GM19397 (cell line): ENCODE measurements around the gene WDR88.

ENCODE experiments used
- ATAC-seq: cut with Tn5 transposase; IDR thresholded peaks from one replicate; pipeline ENCODE4 v1.9.1; 2021; ENCODE audit warnings: mild to moderate bottlenecking, moderate library complexity; ENCODE audit not compliant: unreplicated experiment

The WDR88 gene

GRCh38 chr19:33195645-33196347 lies 63.9 kb downstream of the WDR88 start:
- ATAC-seq, result no peak

DNA sequence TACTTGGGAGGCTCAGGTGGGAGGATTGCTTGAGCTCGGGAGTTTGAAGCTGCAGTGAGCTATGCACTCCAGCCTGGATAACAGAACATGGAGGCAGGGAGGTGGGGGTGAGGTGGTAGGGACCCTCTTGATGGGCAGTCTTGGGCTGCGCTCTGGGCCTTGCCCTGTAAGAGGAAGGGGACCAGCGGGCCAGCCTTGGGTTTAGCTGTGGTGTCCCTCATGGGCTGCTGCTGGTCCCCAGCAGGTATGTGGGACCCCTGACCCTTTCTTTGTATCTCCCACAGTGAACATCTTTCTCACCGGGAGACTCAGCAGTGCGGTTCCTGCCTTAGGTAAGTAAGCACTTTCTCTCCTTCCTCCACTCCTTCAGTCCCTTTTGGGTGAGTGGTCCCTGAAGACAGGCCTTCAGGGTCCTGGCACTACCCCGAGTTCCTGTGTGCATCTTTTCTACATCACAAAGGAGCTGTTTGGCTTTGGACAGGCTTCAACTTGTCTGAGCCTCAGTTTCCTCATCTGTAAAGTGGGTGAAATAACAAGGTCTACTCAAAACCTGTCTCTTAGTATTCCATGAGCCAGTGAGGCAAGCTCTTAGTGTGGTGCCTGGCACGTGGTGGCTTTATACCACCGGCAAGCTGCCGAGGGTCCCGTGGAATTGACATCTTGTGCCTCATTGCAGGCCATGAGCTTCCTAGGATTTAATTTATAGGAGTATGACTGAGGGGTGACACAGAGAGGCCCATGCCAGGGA lies 64.7 kb downstream of the WDR88 start:
- no peak for ATAC-seq

- ATAC-seq, result no peak
These were observed 65.7 kb downstream of the WDR88 start for GRCh38 chr19:33197591-33198000.

DNA sequence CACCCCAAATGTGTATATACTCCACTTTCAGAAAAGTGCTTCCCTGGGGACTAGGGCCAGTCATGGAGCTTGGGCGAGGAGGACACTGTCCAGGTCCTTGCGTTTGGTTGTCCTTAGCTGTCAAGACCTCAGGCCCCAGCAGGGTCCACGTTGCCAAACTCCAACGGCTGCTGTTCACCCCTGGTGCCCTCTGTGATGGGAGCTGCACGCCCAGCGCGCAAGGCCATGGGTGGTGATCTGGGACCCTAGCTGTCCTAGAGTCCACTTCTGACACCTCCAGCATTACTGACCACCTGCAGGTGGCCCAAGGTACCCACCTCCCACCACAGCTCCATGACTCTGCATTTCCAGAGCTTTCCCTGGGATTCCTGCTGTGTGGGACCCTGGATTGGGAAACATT lies 66.3 kb downstream of the WDR88 start:
- ATAC-seq, result no peak

GRCh38 chr19:33199441-33200265 lies 67.7 kb downstream of the WDR88 start:
- no peak for ATAC-seq

DNA sequence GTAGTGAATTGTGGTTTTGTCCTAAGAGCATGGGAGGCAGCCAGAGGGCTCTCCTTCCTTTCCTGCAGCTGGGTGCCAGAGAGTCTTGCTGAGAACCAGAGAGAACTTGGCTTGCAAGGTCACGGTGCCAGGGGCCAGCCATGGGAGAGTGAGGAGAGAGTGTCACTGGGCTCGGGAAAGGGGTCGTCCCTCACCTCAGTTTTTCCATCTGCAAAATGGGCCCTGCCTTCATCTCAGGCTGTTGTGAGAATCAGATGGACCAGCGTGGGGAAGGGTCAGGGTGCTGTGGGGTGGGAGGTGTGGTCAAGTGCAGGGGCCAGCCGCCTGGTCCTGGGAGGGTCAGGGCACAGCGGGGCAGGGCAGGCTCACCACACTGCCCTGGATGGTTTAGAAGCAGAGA lies 69.6 kb downstream of the WDR88 start:
- no peak for ATAC-seq

- ATAC-seq, result no peak
These were observed 70.1 kb downstream of the WDR88 start for GRCh38 chr19:33201886-33202545.

DNA sequence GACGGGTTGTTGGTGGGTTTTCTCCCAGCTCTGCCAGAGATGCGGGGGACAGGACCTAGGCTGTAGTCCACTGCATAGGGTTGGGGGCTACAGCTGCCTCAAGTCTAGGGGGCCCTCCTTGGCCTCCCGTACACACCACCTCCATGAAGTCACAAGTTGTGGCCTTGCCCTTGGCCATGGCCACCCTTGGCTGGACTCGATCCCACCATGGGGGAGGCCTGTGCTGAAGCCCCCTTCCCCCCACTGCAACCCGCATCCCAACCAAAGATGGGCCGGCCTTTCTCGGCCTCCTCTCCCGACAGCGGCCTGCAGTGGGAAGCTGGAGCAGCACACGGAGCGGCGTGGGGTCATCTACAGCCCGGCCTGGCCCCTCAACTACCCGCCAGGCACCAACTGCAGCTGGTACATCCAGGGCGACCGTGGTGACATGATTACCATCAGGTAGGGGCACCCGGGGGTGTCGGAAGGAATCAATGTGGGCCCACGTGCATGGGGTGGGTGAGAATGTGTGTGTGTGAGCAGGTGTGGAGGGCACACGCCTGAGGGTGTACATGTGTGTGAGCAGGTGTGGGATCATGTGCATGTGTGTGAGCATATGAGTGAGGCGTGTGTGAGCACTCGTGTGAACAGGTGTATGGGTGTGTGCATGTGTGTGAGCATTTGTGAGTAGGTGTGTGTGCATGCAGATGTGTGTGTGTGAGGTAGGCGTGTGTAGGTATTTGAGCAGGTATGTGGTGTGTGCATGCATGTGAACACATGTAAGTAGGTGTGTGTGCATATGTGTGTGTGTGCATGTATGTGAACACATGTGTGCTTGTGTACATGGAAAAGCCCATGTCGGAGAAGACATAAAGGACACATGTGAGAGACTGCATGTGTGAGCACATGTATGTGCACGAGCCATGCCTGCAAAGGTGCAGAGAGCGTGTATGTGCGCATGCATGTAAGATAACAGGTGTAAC lies 70.9 kb downstream of the WDR88 start:
- no peak for ATAC-seq

DNA sequence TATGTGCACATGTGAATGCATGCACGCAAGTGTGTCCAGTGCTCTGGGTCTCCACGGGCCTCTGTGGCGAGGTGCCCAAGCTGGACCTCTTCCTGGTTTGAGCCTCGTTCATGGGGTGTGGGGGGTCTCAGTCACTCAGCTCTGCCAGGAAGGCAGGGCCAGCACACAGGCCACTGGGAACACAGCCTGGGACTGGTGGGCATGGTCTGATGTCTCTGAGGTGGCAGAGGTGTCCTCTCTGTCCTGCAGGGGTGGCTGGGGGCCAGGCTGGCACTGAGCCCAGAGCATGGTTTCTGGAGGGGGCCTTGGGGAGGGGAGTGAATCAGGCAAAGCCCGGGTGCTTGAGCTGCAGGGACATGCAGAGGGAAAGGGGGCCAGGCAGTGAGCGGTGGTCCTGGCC lies 71.6 kb downstream of the WDR88 start:
- no peak for ATAC-seq

GRCh38 chr19:33204136-33204973 lies 72.4 kb downstream of the WDR88 start:
- no peak for ATAC-seq

DNA sequence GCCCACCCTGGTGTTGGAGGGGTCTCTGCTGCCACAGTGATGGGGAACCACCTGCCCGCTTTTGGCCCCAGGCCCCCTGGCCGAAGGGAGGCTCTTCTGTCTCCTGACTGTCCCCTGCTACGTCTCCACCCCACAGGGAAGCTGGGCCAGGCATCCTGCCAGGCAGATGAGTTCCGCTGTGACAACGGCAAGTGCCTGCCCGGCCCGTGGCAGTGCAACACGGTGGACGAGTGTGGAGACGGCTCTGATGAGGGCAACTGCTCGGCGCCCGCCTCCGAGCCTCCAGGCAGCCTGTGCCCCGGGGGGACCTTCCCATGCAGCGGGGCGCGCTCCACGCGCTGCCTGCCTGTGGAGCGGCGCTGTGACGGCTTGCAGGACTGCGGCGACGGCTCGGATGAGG lies 73.2 kb downstream of the WDR88 start:
- ATAC-seq, result no peak

DNA sequence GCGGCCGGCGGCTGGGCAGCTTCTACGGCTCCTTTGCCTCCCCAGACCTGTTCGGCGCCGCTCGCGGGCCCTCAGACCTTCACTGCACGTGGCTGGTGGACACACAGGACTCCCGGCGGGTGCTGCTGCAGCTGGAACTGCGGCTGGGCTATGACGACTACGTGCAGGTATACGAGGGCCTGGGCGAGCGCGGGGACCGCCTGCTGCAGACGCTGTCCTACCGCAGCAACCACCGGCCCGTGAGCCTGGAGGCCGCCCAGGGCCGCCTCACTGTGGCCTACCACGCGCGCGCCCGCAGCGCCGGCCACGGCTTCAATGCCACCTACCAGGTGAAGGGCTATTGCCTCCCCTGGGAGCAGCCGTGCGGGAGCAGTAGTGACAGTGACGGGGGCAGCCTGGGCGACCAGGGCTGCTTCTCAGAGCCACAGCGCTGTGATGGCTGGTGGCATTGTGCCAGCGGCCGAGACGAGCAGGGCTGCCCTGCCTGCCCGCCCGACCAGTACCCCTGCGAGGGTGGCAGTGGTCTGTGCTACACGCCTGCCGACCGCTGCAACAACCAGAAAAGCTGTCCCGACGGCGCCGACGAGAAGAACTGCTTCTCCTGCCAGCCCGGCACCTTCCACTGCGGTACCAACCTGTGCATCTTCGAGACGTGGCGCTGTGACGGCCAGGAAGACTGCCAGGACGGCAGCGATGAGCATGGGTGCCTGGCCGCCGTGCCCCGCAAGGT lies 73.8 kb downstream of the WDR88 start:
- no peak for ATAC-seq

GRCh38 chr19:33206261-33207039 lies 74.5 kb downstream of the WDR88 start:
- no peak for ATAC-seq

DNA sequence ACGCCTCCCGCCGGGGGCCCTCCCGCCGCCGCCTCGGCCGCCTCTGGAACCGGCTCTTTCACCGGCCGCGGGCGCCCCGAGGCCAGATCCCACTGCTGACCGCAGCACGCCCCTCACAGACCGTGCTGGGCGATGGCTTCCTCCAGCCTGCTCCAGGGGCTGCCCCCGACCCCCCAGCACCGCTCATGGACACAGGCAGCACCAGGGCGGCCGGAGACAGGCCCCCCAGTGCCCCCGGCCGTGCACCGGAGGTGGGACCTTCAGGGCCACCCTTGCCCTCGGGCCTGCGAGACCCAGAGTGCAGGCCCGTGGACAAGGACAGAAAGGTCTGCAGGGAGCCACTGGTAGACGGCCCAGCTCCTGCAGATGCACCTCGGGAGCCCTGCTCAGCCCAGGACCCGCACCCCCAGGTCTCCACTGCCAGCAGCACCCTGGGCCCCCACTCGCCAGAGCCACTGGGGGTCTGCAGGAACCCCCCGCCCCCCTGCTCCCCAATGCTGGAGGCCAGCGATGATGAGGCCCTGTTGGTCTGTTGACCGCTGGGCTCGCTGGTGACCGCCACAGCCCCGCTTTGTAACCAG lies 75.2 kb downstream of the WDR88 start:
- ATAC-seq, result no peak

DNA sequence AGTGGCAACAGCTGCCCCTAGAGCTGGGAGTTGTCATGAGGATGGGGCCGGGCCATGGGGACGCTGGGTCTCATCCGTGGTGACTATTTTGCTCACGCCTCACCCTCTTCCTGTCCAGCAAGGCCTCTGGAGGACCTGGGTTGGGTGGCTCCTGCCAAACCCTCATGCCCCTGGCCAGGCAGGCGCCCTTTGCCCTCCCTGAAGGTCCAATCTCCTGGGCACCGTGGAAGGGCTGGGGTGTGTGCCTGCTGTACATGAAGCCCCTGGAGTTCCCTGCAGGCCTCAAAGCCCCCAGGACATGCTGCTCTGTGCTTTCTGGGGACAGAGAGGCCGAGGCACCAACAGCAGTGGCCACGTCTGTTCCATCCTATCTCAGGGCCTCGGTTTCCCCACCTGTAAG lies 76.0 kb downstream of the WDR88 start:
- ATAC-seq, result no peak

DNA sequence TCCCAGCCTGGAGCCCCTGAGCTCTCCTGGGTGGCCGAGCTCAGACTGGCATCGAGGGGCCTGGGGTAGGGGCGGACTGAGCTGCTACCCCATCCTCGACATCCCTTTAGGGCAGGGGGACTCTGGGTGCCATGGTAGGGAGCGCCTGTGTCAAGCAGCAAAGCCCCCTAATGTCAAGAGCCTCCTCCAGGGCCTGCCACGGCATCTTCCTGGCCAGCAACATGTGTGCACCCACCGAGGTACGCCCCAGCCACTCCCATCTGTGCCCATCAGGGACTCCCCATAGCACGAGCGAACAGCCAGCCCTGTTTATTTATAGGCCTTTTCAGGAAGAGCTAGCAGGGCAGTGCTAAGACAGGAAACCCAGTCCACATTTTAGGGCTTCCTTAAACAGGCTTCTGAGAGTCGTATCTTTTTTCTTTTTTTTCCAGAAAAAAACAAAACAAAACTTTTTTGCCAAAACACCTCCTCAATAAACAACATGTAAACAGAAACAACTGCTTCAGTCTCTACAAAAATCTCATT lies 76.5 kb downstream of the WDR88 start:
- no peak for ATAC-seq
